ENCODE results near the gene ZNF668. TPM values are rescaled to one million over a fixed set of nuclear protein-coding genes. Genes with fewer than 3 reads are reported as not detected.

ZNF668 gene
- total and polyA plus RNA-seq, 2 experiments from 2014 or later, result 8.1 to 13.0 TPM

DNA sequence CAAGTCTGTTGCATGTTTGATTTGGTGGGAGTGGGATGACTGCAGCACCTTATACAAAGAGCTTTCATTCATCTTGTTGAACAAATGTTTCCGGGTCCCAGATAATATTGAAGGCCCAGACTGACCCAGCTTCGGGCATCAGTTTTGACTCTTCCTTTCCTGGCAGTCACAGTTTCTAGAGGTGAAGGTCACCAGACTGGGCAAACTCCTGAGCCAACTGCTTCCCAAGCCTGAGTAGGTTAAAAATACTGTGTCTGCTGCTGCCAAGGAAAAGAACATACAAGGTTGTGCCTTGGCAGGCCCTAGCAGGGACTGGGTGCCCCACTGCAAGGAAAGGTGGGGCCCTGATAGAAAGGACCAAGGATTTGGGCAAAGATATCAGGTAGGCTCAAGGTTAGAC, 38.7 kb upstream of the ZNF668 start:
- H2AFZ ChIP-seq, result no peak overlapping the region
- WGBS (ENCODE audit: low lambda C conversion rate, missing lambda C conversion rate), result 97% methylated on average over 2 of the region's 2 CpGs
- no peak overlapping the region for H3K27ac ChIP-seq
- peaks cover 8% of the 10 kb centered on the region for H3K4me1 ChIP-seq (ENCODE audit: insufficient read depth)
- no peaks in the 10 kb centered on the region for H3K9me2 ChIP-seq (replicated peaks; ENCODE audit: insufficient read depth)
- no peaks in the 10 kb centered on the region for H3K27me3 ChIP-seq
- TF ChIP-seq EZH2phosphoT487 (IDR thresholded peaks at IDR 0.05; ENCODE audit: low read depth, severe bottlenecking, unreplicated experiment) (no peak), EZH2 (IDR thresholded peaks at IDR 0.05; ENCODE audit: borderline replicate concordance) (no peak)
- TF ChIP-seq, protein P1, sequence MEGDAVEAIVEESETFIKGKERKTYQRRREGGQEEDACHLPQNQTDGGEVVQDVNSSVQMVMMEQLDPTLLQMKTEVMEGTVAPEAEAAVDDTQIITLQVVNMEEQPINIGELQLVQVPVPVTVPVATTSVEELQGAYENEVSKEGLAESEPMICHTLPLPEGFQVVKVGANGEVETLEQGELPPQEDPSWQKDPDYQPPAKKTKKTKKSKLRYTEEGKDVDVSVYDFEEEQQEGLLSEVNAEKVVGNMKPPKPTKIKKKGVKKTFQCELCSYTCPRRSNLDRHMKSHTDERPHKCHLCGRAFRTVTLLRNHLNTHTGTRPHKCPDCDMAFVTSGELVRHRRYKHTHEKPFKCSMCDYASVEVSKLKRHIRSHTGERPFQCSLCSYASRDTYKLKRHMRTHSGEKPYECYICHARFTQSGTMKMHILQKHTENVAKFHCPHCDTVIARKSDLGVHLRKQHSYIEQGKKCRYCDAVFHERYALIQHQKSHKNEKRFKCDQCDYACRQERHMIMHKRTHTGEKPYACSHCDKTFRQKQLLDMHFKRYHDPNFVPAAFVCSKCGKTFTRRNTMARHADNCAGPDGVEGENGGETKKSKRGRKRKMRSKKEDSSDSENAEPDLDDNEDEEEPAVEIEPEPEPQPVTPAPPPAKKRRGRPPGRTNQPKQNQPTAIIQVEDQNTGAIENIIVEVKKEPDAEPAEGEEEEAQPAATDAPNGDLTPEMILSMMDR (IDR thresholded peaks at IDR 0.05; ENCODE audit: poor library complexity), result no peak
- H3K36me3 ChIP-seq (replicated peaks; ENCODE audit: insufficient read depth, low read depth), result no peaks in the 10 kb centered on the region
- DNase-seq (ENCODE audit: low spot score), result no peak
- H3K9me3 ChIP-seq (ENCODE audit: low read depth), result no peaks in the 10 kb centered on the region
- H3K4me3 ChIP-seq, result no peak overlapping the region
- no peak overlapping the region for H3K4me2 ChIP-seq
- peaks cover 20% of the 10 kb centered on the region for H3K79me2 ChIP-seq
- no peaks in the 10 kb centered on the region for H4K20me1 ChIP-seq (ENCODE audit: insufficient read depth, poor library complexity, severe bottlenecking)

DNA sequence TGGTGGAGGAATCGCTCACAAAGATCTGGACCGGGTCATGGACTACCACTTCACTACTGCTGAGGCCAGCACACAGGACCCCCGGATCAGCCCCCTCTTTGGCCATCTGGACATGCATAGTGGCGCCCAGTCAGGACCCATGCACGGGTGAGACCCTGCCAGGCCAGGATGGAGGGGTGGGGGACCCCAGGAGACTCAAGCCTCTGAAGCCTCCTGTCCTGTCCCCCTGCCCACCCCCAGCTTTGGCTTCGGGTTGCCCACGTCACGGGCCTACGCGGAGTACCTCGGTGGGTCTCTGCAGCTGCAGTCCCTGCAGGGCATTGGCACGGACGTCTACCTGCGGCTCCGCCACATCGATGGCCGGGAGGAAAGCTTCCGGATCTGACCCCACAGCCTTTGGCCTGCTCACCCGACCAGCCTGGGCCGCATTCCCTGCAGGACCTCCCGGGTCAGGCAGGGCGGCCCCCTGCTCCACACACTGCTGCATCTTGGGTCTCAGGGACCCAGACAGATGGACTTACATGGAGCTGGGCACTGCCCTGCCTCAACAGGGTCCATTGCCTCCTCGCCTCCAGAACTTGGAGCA, 37.9 kb upstream of the ZNF668 start:
- TF ChIP-seq EZH2phosphoT487 (IDR thresholded peaks at IDR 0.05; ENCODE audit: low read depth, severe bottlenecking, unreplicated experiment) (no peak), EZH2 (IDR thresholded peaks at IDR 0.05; ENCODE audit: borderline replicate concordance) (no peak)
- TF ChIP-seq, protein P1 (IDR thresholded peaks at IDR 0.05; ENCODE audit: poor library complexity), result no peak
- Histone ChIP-seq H3K79me2 (peaks cover 20% of the 10 kb centered on the region), H4K20me1 (ENCODE audit: insufficient read depth, poor library complexity, severe bottlenecking) (no peaks in the 10 kb centered on the region), H3K4me1 (ENCODE audit: insufficient read depth) (peaks cover 8% of the 10 kb centered on the region), H3K9me3 (ENCODE audit: low read depth) (no peaks in the 10 kb centered on the region), H3K4me2 (no peak overlapping the region), H2AFZ (no peak overlapping the region), H3K27ac (no peak overlapping the region), H3K36me3 (replicated peaks; ENCODE audit: insufficient read depth, low read depth) (no peaks in the 10 kb centered on the region), H3K4me3 (no peak overlapping the region), H3K27me3 (no peaks in the 10 kb centered on the region), H3K9me2 (replicated peaks; ENCODE audit: insufficient read depth) (no peaks in the 10 kb centered on the region)
- DNase-seq (ENCODE audit: low spot score), result peak; percentile 5
- WGBS (ENCODE audit: low lambda C conversion rate, missing lambda C conversion rate), result over 99% methylated on average over 23 of the region's 23 CpGs

DNA sequence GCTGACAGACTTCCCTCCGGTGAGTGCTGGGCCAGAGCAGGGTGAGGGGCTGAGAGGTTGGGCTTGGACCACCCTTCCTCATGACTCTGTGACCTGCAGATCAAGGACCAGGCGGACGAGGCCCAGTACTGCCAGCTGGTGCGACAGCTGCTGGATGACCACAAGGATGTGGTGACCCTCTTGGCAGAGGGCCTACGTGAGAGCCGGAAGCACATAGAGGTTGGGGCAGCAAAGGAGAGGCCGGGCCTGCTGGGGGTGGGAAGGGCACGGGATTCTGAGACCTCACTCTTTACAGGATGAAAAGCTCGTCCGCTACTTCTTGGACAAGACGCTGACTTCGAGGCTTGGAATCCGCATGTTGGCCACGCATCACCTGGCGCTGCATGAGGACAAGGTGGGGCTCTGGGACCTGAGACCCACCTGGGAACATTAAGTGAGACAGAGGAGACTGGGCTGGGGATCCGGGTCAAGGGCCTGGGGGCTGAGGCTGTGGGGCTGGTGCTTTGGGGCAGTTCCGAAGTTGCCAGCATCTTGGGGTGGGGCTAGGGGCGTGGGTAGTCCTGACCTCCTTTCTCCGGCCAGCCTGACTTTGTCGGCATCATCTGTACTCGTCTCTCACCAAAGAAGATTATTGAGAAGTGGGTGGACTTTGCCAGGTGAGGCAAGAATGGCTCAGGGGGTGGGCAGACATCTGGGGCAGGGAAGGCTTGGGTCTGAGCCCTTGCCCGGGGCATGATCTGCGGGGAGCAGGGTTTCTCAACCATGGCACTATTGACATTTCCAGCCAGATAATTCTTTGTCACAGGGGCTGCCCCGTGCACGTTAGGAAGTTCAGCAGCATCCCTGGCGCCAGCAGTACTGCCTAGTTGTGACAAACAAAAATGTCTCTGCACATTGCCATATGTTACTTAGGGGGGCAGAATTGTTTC, 36.3 kb upstream of the ZNF668 start:
- DNase-seq (ENCODE audit: low spot score), result no peak
- no peaks in the 10 kb centered on the region for H3K9me2 ChIP-seq (replicated peaks; ENCODE audit: insufficient read depth)
- H3K36me3 ChIP-seq (replicated peaks; ENCODE audit: insufficient read depth, low read depth), result no peaks in the 10 kb centered on the region
- H2AFZ ChIP-seq, result no peak overlapping the region
- TF ChIP-seq, protein P1 (IDR thresholded peaks at IDR 0.05; ENCODE audit: poor library complexity), result no peak
- TF ChIP-seq EZH2 (IDR thresholded peaks at IDR 0.05; ENCODE audit: borderline replicate concordance) (no peak), EZH2phosphoT487 (IDR thresholded peaks at IDR 0.05; ENCODE audit: low read depth, severe bottlenecking, unreplicated experiment) (no peak)
- no peak overlapping the region for H3K27ac ChIP-seq
- H3K4me2 ChIP-seq, result no peak overlapping the region
- peaks cover 12% of the 10 kb centered on the region for H3K79me2 ChIP-seq
- no peaks in the 10 kb centered on the region for H3K27me3 ChIP-seq
- no peaks in the 10 kb centered on the region for H4K20me1 ChIP-seq (ENCODE audit: insufficient read depth, poor library complexity, severe bottlenecking)
- H3K4me1 ChIP-seq (ENCODE audit: insufficient read depth), result peaks cover 10% of the 10 kb centered on the region
- no peaks in the 10 kb centered on the region for H3K9me3 ChIP-seq (ENCODE audit: low read depth)
- 95% methylated on average over 23 of the region's 26 CpGs for WGBS (ENCODE audit: low lambda C conversion rate, missing lambda C conversion rate)
- no peak overlapping the region for H3K4me3 ChIP-seq
